ENCODE data around the gene KCNJ6.

KCNJ6 gene

GRCh38 chr21:37866027-37866426 is 50.2 kb downstream of the KCNJ6 start:
- no peak overlapping the region for H3K4me3 ChIP-seq (ENCODE audit: severe bottlenecking)
- ATAC-seq (ENCODE audit: low read depth) (peak; percentile 17; the same call in 1 of the 3 replicates), DNase-seq (ENCODE audit: low spot score) (no peak)
- no peak overlapping the region for H3K27ac ChIP-seq (ENCODE audit: poor library complexity, severe bottlenecking)
- no peaks in the 10 kb centered on the region for H3K36me3 ChIP-seq (ENCODE audit: low read depth)
- no peaks in the 10 kb centered on the region for H3K9me3 ChIP-seq (ENCODE audit: severe bottlenecking)
- no peaks in the 10 kb centered on the region for H3K27me3 ChIP-seq (ENCODE audit: insufficient read depth, poor library complexity, severe bottlenecking)
- H3K4me1 ChIP-seq (ENCODE audit: insufficient read depth, poor library complexity, severe bottlenecking): peaks cover 17% of the 10 kb centered on the region
- TF ChIP-seq CTCF (IDR thresholded peaks at IDR 0.05; ENCODE audit: poor library complexity, severe bottlenecking): no peak

- Histone ChIP-seq H3K9me3 (ENCODE audit: severe bottlenecking) (no peaks in the 10 kb centered on the region), H3K27me3 (ENCODE audit: insufficient read depth, poor library complexity, severe bottlenecking) (no peaks in the 10 kb centered on the region), H3K4me1 (ENCODE audit: insufficient read depth, poor library complexity, severe bottlenecking) (peaks cover 8% of the 10 kb centered on the region), H3K27ac (ENCODE audit: poor library complexity, severe bottlenecking) (no peak overlapping the region), H3K4me3 (ENCODE audit: severe bottlenecking) (no peak overlapping the region), H3K36me3 (ENCODE audit: low read depth) (no peaks in the 10 kb centered on the region)
- no peak for TF ChIP-seq CTCF (IDR thresholded peaks at IDR 0.05; ENCODE audit: poor library complexity, severe bottlenecking)
- DNase-seq (ENCODE audit: low spot score) (no peak), ATAC-seq (ENCODE audit: low read depth) (no peak)
These were observed 51.1 kb downstream of the KCNJ6 start for GRCh38 chr21:37865156-37865555.

- Histone ChIP-seq H3K27me3 (ENCODE audit: insufficient read depth, poor library complexity, severe bottlenecking) (no peaks in the 10 kb centered on the region), H3K4me1 (ENCODE audit: insufficient read depth, poor library complexity, severe bottlenecking) (no peaks in the 10 kb centered on the region), H3K27ac (ENCODE audit: poor library complexity, severe bottlenecking) (no peak overlapping the region), H3K4me3 (ENCODE audit: severe bottlenecking) (no peak overlapping the region), H3K9me3 (ENCODE audit: severe bottlenecking) (no peaks in the 10 kb centered on the region), H3K36me3 (ENCODE audit: low read depth) (no peaks in the 10 kb centered on the region)
- TF ChIP-seq CTCF (IDR thresholded peaks at IDR 0.05; ENCODE audit: poor library complexity, severe bottlenecking): no peak
- no peak for DNase-seq (ENCODE audit: low spot score)
- ATAC-seq (ENCODE audit: low read depth): no peak
These were observed 52.4 kb downstream of the KCNJ6 start for GRCh38 chr21:37863842-37864241.

GRCh38 chr21:37862536-37862935 is 53.7 kb downstream of the KCNJ6 start:
- ATAC-seq (ENCODE audit: low read depth) (peak; percentile 56; the same call in 1 of the 3 replicates), DNase-seq (ENCODE audit: low spot score) (no peak)
- H3K9me3 ChIP-seq (ENCODE audit: severe bottlenecking): no peaks in the 10 kb centered on the region
- no peak overlapping the region for H3K27ac ChIP-seq (ENCODE audit: poor library complexity, severe bottlenecking)
- no peak overlapping the region for H3K4me3 ChIP-seq (ENCODE audit: severe bottlenecking)
- no peaks in the 10 kb centered on the region for H3K36me3 ChIP-seq (ENCODE audit: low read depth)
- no peaks in the 10 kb centered on the region for H3K27me3 ChIP-seq (ENCODE audit: insufficient read depth, poor library complexity, severe bottlenecking)
- no peaks in the 10 kb centered on the region for H3K4me1 ChIP-seq (ENCODE audit: insufficient read depth, poor library complexity, severe bottlenecking)
- TF ChIP-seq CTCF (IDR thresholded peaks at IDR 0.05; ENCODE audit: poor library complexity, severe bottlenecking): no peak

GRCh38 chr21:37861561-37861960 is 54.7 kb downstream of the KCNJ6 start:
- TF ChIP-seq CTCF (IDR thresholded peaks at IDR 0.05; ENCODE audit: poor library complexity, severe bottlenecking): no peak
- Histone ChIP-seq H3K27me3 (ENCODE audit: insufficient read depth, poor library complexity, severe bottlenecking) (no peaks in the 10 kb centered on the region), H3K27ac (ENCODE audit: poor library complexity, severe bottlenecking) (no peak overlapping the region), H3K4me3 (ENCODE audit: severe bottlenecking) (no peak overlapping the region), H3K36me3 (ENCODE audit: low read depth) (no peaks in the 10 kb centered on the region), H3K4me1 (ENCODE audit: insufficient read depth, poor library complexity, severe bottlenecking) (no peaks in the 10 kb centered on the region), H3K9me3 (ENCODE audit: severe bottlenecking) (no peaks in the 10 kb centered on the region)
- no peak for ATAC-seq (ENCODE audit: low read depth)
- no peak for DNase-seq (ENCODE audit: low spot score)

Data from RWPE2 (cell line).